ENCODE data around the gene COL6A1.

GRCh38 chr21:45999581-46000181, 18.1 kb downstream of the COL6A1 start:
- no peak for TF ChIP-seq TAF1 (IDR thresholded peaks at IDR 0.05; ENCODE audit: borderline replicate concordance, insufficient read depth, low read length)
- TF ChIP-seq POLR2AphosphoS5 (IDR thresholded peaks at IDR 0.05; ENCODE audit: low read depth, low read length): no peak
- TF ChIP-seq REST (IDR thresholded peaks at IDR 0.05; ENCODE audit: insufficient read depth in 1 of 2, low read depth in 2 of 2, low read length in 2 of 2): no peak

All from PFSK-1 (cell line).